ENCODE measurements around the gene PHF8. TPM values are rescaled to one million over a fixed set of nuclear protein-coding genes. Genes with fewer than 3 reads are reported as not detected.

Gene PHF8
- polyA plus RNA-seq, 4 donors = 5.7 to 22.4 (median 7.6) TPM

GRCh38 chrX:54043541-54044125 lies 640 bp downstream of the PHF8 start:
- Histone ChIP-seq H3K9me3 (ENCODE audit: control insufficient read depth in 2 of 2, insufficient read depth in 1 of 2, low read depth in 1 of 2, low read length in 1 of 2) (no peaks in the 10 kb centered on the region), H3K4me3 (ENCODE audit: low read depth in 1 of 3, low read length in 3 of 3) (peak overlapping the region; percentile 62 to 78 (median 68)), H3K4me1 (ENCODE audit: control insufficient read depth in 3 of 3, insufficient read depth in 2 of 3, low read depth in 1 of 3, low read length in 2 of 3) (peaks cover 0 to 16% (median 2%) of the 10 kb centered on the region in 3 donors), H3K36me3 (ENCODE audit: control insufficient read depth in 3 of 3, insufficient read depth in 2 of 3, low read depth in 1 of 3, low read length in 3 of 3) (peaks cover 0 to 5% (median 1%) of the 10 kb centered on the region in 3 donors), H3K27me3 (ENCODE audit: control insufficient read depth in 3 of 3, insufficient read depth in 3 of 3, low read length in 3 of 3) (no peaks in the 10 kb centered on the region), H3K27ac (ENCODE audit: low read depth in 1 of 3, low read length in 2 of 3) (peak overlapping the region; percentile 92 to 99 (median 97))
- DNase-seq (peak in 1 of 2 donors; percentile 26), FAIRE-seq (no peak)
- 0 to 41% (median 9%) methylated on average over 18 to 43 of the region's 43 CpGs for WGBS, 3 donors

DNA sequence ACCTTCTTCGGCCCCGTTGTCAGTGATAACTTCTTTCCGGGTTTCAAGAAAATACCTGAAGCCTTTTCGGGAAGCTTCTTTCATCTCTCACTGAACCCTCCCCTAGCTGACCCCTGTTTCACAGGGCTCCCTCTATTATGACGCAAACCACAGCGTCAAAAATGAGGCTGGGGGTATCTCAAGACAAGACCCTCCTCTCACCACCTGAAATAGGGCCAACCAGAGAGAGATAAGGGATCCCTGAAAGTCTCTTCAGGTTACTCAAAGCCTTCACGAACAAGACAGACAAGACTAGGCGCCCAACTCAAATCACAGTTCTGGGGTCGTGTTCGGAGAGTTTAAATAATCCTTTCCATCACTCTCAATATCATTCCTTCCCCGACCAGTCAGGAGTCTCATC lies 1.2 kb downstream of the PHF8 start:
- H3K27me3 ChIP-seq (ENCODE audit: control insufficient read depth in 3 of 3, insufficient read depth in 3 of 3, low read length in 3 of 3) = no peaks in the 10 kb centered on the region
- FAIRE-seq (no peak), DNase-seq (peak; percentile 8 to 22)
- H3K27ac ChIP-seq (ENCODE audit: low read depth in 1 of 3, low read length in 2 of 3) = peak overlapping the region; percentile 32 to 99 (median 97)
- H3K36me3 ChIP-seq (ENCODE audit: control insufficient read depth in 3 of 3, insufficient read depth in 2 of 3, low read depth in 1 of 3, low read length in 3 of 3) = peaks cover 0 to 5% (median 1%) of the 10 kb centered on the region in 3 donors
- H3K4me3 ChIP-seq (ENCODE audit: low read depth in 1 of 3, low read length in 3 of 3) = peak overlapping the region; percentile 62 to 78 (median 68)
- no peaks in the 10 kb centered on the region for H3K9me3 ChIP-seq (ENCODE audit: control insufficient read depth in 2 of 2, insufficient read depth in 1 of 2, low read depth in 1 of 2, low read length in 1 of 2)
- H3K4me1 ChIP-seq (ENCODE audit: control insufficient read depth in 3 of 3, insufficient read depth in 2 of 3, low read depth in 1 of 3, low read length in 2 of 3) = peaks cover 0 to 16% (median 2%) of the 10 kb centered on the region in 3 donors
- 1 to 37% (median 9%) methylated on average over 11 of the region's 11 CpGs for WGBS, 3 donors

- H3K4me3 ChIP-seq (ENCODE audit: low read depth in 1 of 3, low read length in 3 of 3) = peak overlapping the region; percentile 62 to 78 (median 68)
- no peaks in the 10 kb centered on the region for H3K27me3 ChIP-seq (ENCODE audit: control insufficient read depth in 3 of 3, insufficient read depth in 3 of 3, low read length in 3 of 3)
- 5 to 33% (median 7%) methylated on average over 20 to 26 of the region's 26 CpGs for WGBS, 3 donors
- FAIRE-seq (no peak), DNase-seq (peak; percentile 25 to 51)
- H3K27ac ChIP-seq (ENCODE audit: low read depth in 1 of 3, low read length in 2 of 3) = no peak overlapping the region
- peaks cover 0 to 5% (median 1%) of the 10 kb centered on the region in 3 donors for H3K36me3 ChIP-seq (ENCODE audit: control insufficient read depth in 3 of 3, insufficient read depth in 2 of 3, low read depth in 1 of 3, low read length in 3 of 3)
- no peaks in the 10 kb centered on the region for H3K9me3 ChIP-seq (ENCODE audit: control insufficient read depth in 2 of 2, insufficient read depth in 1 of 2, low read depth in 1 of 2, low read length in 1 of 2)
- H3K4me1 ChIP-seq (ENCODE audit: control insufficient read depth in 3 of 3, insufficient read depth in 2 of 3, low read depth in 1 of 3, low read length in 2 of 3) = peaks cover 0 to 16% (median 2%) of the 10 kb centered on the region in 3 donors
Measured at GRCh38 chrX:54042609-54043021, 1.7 kb downstream of the PHF8 start.

DNA sequence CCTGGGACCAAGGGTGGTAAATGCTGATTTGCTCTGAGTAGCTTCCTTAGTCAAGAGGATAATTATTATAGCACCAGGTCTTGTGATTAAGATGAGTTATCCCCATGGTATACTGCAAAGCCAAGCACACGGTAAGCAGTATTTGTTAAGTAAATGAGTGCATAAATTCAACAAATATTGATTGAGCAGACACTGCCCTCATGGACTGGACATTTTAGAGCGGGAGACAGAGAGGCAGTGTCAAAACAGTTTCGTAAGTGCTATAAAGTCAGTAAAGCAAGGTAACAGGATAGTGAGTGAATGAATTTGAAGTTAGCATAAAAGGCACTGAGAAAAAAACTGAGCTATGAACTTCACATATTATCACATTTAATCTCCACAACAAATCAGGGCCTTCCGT lies 13.9 kb downstream of the PHF8 start:
- H3K27ac ChIP-seq (ENCODE audit: low read depth in 1 of 3, low read length in 2 of 3) = no peak overlapping the region
- FAIRE-seq = no peak
- no peaks in the 10 kb centered on the region for H3K9me3 ChIP-seq (ENCODE audit: control insufficient read depth in 2 of 2, insufficient read depth in 1 of 2, low read depth in 1 of 2, low read length in 1 of 2)
- peaks cover 0 to 17% (median 2%) of the 10 kb centered on the region in 3 donors for H3K36me3 ChIP-seq (ENCODE audit: control insufficient read depth in 3 of 3, insufficient read depth in 2 of 3, low read depth in 1 of 3, low read length in 3 of 3)
- no peak for DNase-seq
- no peak overlapping the region for H3K4me3 ChIP-seq (ENCODE audit: low read depth in 1 of 3, low read length in 3 of 3)
- 86 to 96% (median 92%) methylated on average over 4 of the region's 4 CpGs for WGBS, 3 donors
- no peaks in the 10 kb centered on the region for H3K27me3 ChIP-seq (ENCODE audit: control insufficient read depth in 3 of 3, insufficient read depth in 3 of 3, low read length in 3 of 3)
- H3K4me1 ChIP-seq (ENCODE audit: control insufficient read depth in 3 of 3, insufficient read depth in 2 of 3, low read depth in 1 of 3, low read length in 2 of 3) = no peaks in the 10 kb centered on the region

- Histone ChIP-seq H3K9me3 (ENCODE audit: control insufficient read depth in 2 of 2, insufficient read depth in 1 of 2, low read depth in 1 of 2, low read length in 1 of 2) (no peaks in the 10 kb centered on the region), H3K4me1 (ENCODE audit: control insufficient read depth in 3 of 3, insufficient read depth in 2 of 3, low read depth in 1 of 3, low read length in 2 of 3) (no peaks in the 10 kb centered on the region), H3K27me3 (ENCODE audit: control insufficient read depth in 3 of 3, insufficient read depth in 3 of 3, low read length in 3 of 3) (no peaks in the 10 kb centered on the region), H3K27ac (ENCODE audit: low read depth in 1 of 3, low read length in 2 of 3) (no peak overlapping the region), H3K36me3 (ENCODE audit: control insufficient read depth in 3 of 3, insufficient read depth in 2 of 3, low read depth in 1 of 3, low read length in 3 of 3) (peaks cover 0 to 15% (median 2%) of the 10 kb centered on the region in 3 donors), H3K4me3 (ENCODE audit: low read depth in 1 of 3, low read length in 3 of 3) (no peak overlapping the region)
- DNase-seq (peak in 1 of 2 donors; percentile 1), FAIRE-seq (no peak)
- 59 to 89% (median 72%) methylated on average over 10 of the region's 10 CpGs for WGBS, 3 donors
Measured at GRCh38 chrX:54029529-54030143, 14.6 kb downstream of the PHF8 start.

DNA sequence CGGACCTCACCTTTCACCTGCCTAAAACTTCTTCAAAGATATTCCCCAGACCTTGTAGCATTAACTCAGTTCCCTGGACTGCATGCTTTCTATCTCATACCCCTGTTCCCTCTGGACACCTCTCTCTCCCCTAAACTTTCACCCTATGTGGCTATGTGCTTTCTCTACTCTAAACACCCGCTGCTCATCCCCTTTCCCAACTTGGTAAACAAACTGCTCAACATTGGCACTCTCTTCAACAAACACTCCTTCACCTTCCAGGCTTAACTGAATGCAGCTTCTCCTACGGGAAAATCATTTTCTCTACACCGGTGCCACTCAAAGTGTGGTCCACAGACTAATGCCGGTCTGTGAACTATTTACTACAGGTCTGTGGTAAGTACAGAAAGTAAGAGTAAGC lies 19.9 kb downstream of the PHF8 start:
- Histone ChIP-seq H3K27me3 (ENCODE audit: control insufficient read depth in 3 of 3, insufficient read depth in 3 of 3, low read length in 3 of 3) (no peaks in the 10 kb centered on the region), H3K27ac (ENCODE audit: low read depth in 1 of 3, low read length in 2 of 3) (no peak overlapping the region), H3K4me1 (ENCODE audit: control insufficient read depth in 3 of 3, insufficient read depth in 2 of 3, low read depth in 1 of 3, low read length in 2 of 3) (no peaks in the 10 kb centered on the region), H3K4me3 (ENCODE audit: low read depth in 1 of 3, low read length in 3 of 3) (no peak overlapping the region), H3K36me3 (ENCODE audit: control insufficient read depth in 3 of 3, insufficient read depth in 2 of 3, low read depth in 1 of 3, low read length in 3 of 3) (peaks cover 0 to 8% (median 2%) of the 10 kb centered on the region in 3 donors), H3K9me3 (ENCODE audit: control insufficient read depth in 2 of 2, insufficient read depth in 1 of 2, low read depth in 1 of 2, low read length in 1 of 2) (no peaks in the 10 kb centered on the region)
- DNase-seq = no peak
- WGBS, 3 donors = 89 to 95% (median 94%) methylated on average over 5 of the region's 5 CpGs
- no peak for FAIRE-seq

DNA sequence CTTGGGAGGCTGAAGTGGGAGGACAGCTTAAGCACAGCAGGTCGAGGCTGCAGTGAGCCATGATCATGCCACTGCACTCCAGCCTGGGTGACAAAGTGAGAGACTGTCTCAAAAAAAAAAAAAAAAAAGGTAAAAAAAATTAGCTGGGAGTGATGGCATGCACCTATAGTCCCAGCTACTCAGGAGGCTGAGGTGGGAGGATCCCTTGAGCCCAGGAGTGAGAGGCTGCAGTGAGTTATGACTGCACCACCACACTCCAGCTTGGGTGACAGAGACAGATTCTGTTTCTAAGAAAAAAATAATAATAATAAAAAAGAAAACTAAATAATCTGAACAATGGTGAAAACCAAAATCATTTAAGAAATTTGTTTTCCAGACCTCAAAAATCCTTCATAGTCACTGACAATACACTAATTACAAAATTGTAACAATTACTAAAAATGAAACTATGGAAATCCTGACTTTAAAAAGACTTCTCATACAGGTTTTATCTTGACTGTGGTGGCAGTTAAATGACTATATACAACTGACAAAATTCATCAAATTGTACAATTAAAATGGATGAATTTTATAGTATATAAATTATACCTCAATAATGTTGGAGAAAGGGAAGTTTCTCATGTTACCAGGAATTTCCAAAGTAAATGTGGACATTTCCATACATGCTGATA lies 31.3 kb downstream of the PHF8 start:
- Histone ChIP-seq H3K4me3 (ENCODE audit: low read depth in 1 of 3, low read length in 3 of 3) (no peak overlapping the region), H3K27me3 (ENCODE audit: control insufficient read depth in 3 of 3, insufficient read depth in 3 of 3, low read length in 3 of 3) (no peaks in the 10 kb centered on the region), H3K27ac (ENCODE audit: low read depth in 1 of 3, low read length in 2 of 3) (no peak overlapping the region), H3K9me3 (ENCODE audit: control insufficient read depth in 2 of 2, insufficient read depth in 1 of 2, low read depth in 1 of 2, low read length in 1 of 2) (no peaks in the 10 kb centered on the region), H3K4me1 (ENCODE audit: control insufficient read depth in 3 of 3, insufficient read depth in 2 of 3, low read depth in 1 of 3, low read length in 2 of 3) (no peaks in the 10 kb centered on the region), H3K36me3 (ENCODE audit: control insufficient read depth in 3 of 3, insufficient read depth in 2 of 3, low read depth in 1 of 3, low read length in 3 of 3) (peaks cover 3 to 28% (median 5%) of the 10 kb centered on the region in 3 donors)
- FAIRE-seq (no peak), DNase-seq (no peak)
- WGBS, 3 donors = 44 to 98% (median 85%) methylated on average over 1 of the region's 1 CpG

DNA sequence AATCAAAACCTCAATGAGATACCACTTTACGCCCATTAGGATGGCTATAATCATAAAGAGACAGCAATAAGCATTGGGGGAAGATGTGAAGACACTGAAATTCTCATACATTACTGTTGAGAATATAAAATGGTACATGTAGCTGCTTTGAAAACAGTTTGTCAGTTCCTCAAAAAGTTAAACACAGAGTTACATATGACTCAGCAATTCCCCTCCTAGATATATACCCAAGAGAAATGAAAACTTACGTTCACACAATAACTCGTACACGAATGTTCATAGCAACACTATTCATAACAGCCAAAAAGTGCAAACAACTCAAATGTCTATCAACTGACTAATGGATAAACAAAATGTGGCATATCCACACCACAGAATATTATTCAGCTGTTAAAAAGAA lies 36.6 kb downstream of the PHF8 start:
- DNase-seq (no peak), FAIRE-seq (no peak)
- Histone ChIP-seq H3K4me1 (ENCODE audit: control insufficient read depth in 3 of 3, insufficient read depth in 2 of 3, low read depth in 1 of 3, low read length in 2 of 3) (no peaks in the 10 kb centered on the region), H3K4me3 (ENCODE audit: low read depth in 1 of 3, low read length in 3 of 3) (no peak overlapping the region), H3K36me3 (ENCODE audit: control insufficient read depth in 3 of 3, insufficient read depth in 2 of 3, low read depth in 1 of 3, low read length in 3 of 3) (peaks cover 0 to 18% (median 0%) of the 10 kb centered on the region in 3 donors), H3K27ac (ENCODE audit: low read depth in 1 of 3, low read length in 2 of 3) (no peak overlapping the region), H3K27me3 (ENCODE audit: control insufficient read depth in 3 of 3, insufficient read depth in 3 of 3, low read length in 3 of 3) (no peaks in the 10 kb centered on the region), H3K9me3 (ENCODE audit: control insufficient read depth in 2 of 2, insufficient read depth in 1 of 2, low read depth in 1 of 2, low read length in 1 of 2) (no peaks in the 10 kb centered on the region)
- 85 to 93% (median 91%) methylated on average over 4 of the region's 4 CpGs for WGBS, 3 donors
